Measurements from ENCODE around the gene ELOVL4. TPM values are rescaled to one million over a fixed set of nuclear protein-coding genes. Genes with fewer than 3 reads are reported as not detected.

ELOVL4 gene
- polyA plus RNA-seq, 3 donors: not detected

- Mint-ChIP-seq H3K27me3 (ENCODE audit: low read depth in 3 of 3) (peaks cover 1 to 7% (median 3%) of the 10 kb centered on the region in 3 donors), H3K4me3 (no peak overlapping the region), H3K27ac (no peak overlapping the region), H3K9me3 (peaks cover 5 to 24% (median 17%) of the 10 kb centered on the region in 7 donors), H3K36me3 (no peaks in the 10 kb centered on the region), H3K4me1 (no peaks in the 10 kb centered on the region)
- no CpG with 5 or more reads among the region's 3 CpGs for WGBS (ENCODE audit: insufficient coverage)
- Histone ChIP-seq H3K36me3 (replicated peaks in 1 of 2; ENCODE audit: control insufficient read depth in 1 of 2, insufficient read depth in 2 of 2, low read length in 2 of 2) (no peaks in the 10 kb centered on the region), H3K4me2 (replicated peaks; ENCODE audit: extremely low read depth, low read length, poor library complexity, severe bottlenecking) (no peak overlapping the region), H3K9me3 (replicated peaks in 1 of 2; ENCODE audit: control insufficient read depth in 1 of 2, insufficient read depth in 1 of 2, low read length in 2 of 2) (peaks cover 3 to 5% of the 10 kb centered on the region in 2 donors), H2AFZ (ENCODE audit: insufficient read depth, low read depth, low read length, poor library complexity, severe bottlenecking) (no peak overlapping the region), H3K4me1 (ENCODE audit: control insufficient read depth in 1 of 2, insufficient read depth in 2 of 2, low read length in 2 of 2) (no peaks in the 10 kb centered on the region), H3K9ac (ENCODE audit: insufficient read depth, low read length, poor library complexity, severe bottlenecking) (no peak overlapping the region), H4K20me1 (ENCODE audit: insufficient read depth, low read length) (no peaks in the 10 kb centered on the region), H3K27ac (ENCODE audit: low read depth in 1 of 2, low read length in 2 of 2) (no peak overlapping the region), H3K79me2 (ENCODE audit: insufficient read depth, low read length) (no peaks in the 10 kb centered on the region), H3K27me3 (ENCODE audit: control insufficient read depth in 2 of 2, insufficient read depth in 2 of 2, low read length in 2 of 2) (no peaks in the 10 kb centered on the region), H3K4me3 (replicated peaks in 1 of 3; ENCODE audit: low read depth in 2 of 3, low read length in 3 of 3) (no peak overlapping the region)
- DNase-seq: no peak
- intact Hi-C loops (cut with micrococcal nuclease): no loop called here
- no peak for TF ChIP-seq CTCF (IDR thresholded peaks at IDR 0.05)
Observed at GRCh38 chr6:79964607-79965081, 17.3 kb upstream of the ELOVL4 start.

GRCh38 chr6:79954849-79955248 lies 7.5 kb upstream of the ELOVL4 start:
- no peaks in the 10 kb centered on the region for H3K36me3 ChIP-seq (replicated peaks in 1 of 2; ENCODE audit: control insufficient read depth in 1 of 2, insufficient read depth in 2 of 2, low read length in 2 of 2)
- Mint-ChIP-seq H3K27me3 (ENCODE audit: low read depth in 3 of 3) (peaks cover 15% of the 10 kb centered on the region in 3 donors), H3K36me3 (no peaks in the 10 kb centered on the region), H3K27ac (no peak overlapping the region), H3K9me3 (peaks cover 0 to 12% (median 3%) of the 10 kb centered on the region in 7 donors), H3K4me1 (no peaks in the 10 kb centered on the region), H3K4me3 (no peak overlapping the region)
- H3K4me1 ChIP-seq (ENCODE audit: control insufficient read depth in 1 of 2, insufficient read depth in 2 of 2, low read length in 2 of 2): no peaks in the 10 kb centered on the region
- H3K27ac ChIP-seq (ENCODE audit: low read depth in 1 of 2, low read length in 2 of 2): no peak overlapping the region
- no peak overlapping the region for H3K9ac ChIP-seq (ENCODE audit: insufficient read depth, low read length, poor library complexity, severe bottlenecking)
- TF ChIP-seq CTCF (IDR thresholded peaks at IDR 0.05): no peak
- H4K20me1 ChIP-seq (ENCODE audit: insufficient read depth, low read length): no peaks in the 10 kb centered on the region
- H2AFZ ChIP-seq (ENCODE audit: insufficient read depth, low read depth, low read length, poor library complexity, severe bottlenecking): no peak overlapping the region
- H3K27me3 ChIP-seq (ENCODE audit: control insufficient read depth in 2 of 2, insufficient read depth in 2 of 2, low read length in 2 of 2): peaks cover 4 to 18% of the 10 kb centered on the region in 2 donors
- H3K4me2 ChIP-seq (replicated peaks; ENCODE audit: extremely low read depth, low read length, poor library complexity, severe bottlenecking): no peak overlapping the region
- H3K79me2 ChIP-seq (ENCODE audit: insufficient read depth, low read length): no peaks in the 10 kb centered on the region
- H3K4me3 ChIP-seq (replicated peaks in 1 of 3; ENCODE audit: low read depth in 2 of 3, low read length in 3 of 3): no peak overlapping the region
- no peaks in the 10 kb centered on the region for H3K9me3 ChIP-seq (replicated peaks in 1 of 2; ENCODE audit: control insufficient read depth in 1 of 2, insufficient read depth in 1 of 2, low read length in 2 of 2)
- no peak for DNase-seq
- intact Hi-C loops (cut with micrococcal nuclease): no loop called here
